CD4-positive, alpha-beta T cell treated with Interleukin-21 for 1 hour (primary cell): Measurements from ENCODE around the gene KLHL36.
A peak's percentile ranks its signal among the peaks of the same experiment; 100 is the strongest.
"Not testable (repeated sequence)": the region's sequence is repeated elsewhere in the genome, so short reads cannot be mapped to it uniquely, and the experiment has no call there.

Experiments used
- DNase-seq: peaks from one replicate; pipeline ENCODE4 v3.0.0-alpha.2; 2020

Gene KLHL36

DNA sequence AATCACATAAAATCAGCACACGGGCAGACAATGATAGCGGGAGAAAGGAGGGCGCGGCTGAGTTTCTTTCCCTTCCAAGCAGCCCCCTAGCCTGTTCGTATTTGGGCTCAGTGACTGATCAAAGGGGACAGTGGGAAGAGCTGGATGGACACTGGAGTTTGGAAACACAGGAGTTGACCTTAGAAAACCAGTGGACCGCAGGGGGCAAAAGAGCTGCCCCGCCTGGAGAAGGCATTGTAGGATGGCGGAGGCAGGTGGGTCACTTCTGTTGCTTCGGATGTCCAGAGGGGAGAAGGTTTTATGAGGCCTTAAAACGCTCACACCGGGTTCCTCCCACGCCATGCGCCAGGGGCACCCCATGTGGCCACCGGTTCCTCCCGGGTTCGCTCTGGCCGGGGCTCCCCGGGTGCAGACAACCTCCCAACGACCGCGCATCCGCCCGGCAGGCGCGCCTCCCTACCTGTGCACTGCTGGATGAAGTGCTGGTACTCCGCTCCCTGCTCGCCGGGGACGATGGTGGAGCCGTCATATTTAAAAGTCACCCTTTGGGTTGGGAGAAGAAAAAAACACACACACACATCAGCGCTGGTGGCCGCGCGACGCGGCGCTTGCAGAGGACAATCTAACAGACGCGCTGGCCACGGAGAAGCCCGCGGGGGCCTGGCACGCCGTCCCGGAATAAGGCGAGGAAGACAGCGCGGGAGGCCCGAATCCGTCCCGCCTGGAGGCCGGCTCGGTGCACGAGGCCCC lies 31.1 kb upstream of the KLHL36 start:
- no peak for DNase-seq

- peak; percentile 95 for DNase-seq
These were observed 30.3 kb upstream of the KLHL36 start, which contains the start of gene COTL1 for GRCh38 chr16:84617791-84618580. Gene COTL1, minus strand, starts transcription at chr16:84618078. Its CDS starts 164 bp downstream, at chr16:84617914.

DNA sequence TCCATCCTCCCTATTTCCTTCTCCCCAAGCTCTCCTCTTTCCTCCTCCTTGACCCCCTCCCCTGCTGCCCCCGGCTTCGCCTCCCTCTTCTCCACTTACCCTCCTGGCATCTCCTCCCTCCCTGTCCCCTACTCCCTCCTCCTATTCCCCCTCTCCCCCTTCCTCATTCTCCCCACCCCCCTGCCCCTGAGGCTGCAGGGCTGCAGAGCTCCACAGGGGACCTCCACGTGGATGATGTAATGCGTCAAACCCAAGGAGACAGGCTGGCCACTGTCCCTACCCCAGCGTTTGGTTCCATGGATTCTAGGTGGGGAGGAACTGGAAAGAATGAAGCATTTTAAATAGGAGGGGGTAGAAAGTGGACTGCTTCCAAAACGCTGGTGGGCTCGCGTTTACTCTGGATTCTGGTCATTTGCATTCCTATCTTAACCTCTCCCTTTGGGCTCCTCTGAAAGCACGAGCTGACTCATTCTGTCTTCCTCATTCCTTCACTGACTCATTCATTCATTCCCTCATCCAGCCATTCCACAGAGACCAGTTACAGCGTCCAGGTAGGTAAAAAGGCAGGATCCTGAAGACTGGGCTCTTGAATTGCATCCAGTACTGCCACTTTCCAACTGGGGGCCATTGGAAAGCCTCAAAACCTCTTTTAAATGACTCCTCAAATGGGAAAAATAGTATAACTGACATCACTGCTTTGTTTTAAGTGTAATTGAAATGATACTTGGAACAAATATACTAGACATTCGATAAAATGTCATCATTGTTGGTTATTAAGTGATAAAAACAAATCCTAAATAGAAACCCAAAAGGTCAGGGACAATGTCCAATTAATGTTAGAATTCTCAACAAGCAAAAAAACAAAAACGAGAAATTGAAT lies 29.5 kb upstream of the KLHL36 start:
- DNase-seq = no peak

- not testable (repeated sequence) for DNase-seq
These were observed 27.4 kb upstream of the KLHL36 start for GRCh38 chr16:84620913-84621312.

DNA sequence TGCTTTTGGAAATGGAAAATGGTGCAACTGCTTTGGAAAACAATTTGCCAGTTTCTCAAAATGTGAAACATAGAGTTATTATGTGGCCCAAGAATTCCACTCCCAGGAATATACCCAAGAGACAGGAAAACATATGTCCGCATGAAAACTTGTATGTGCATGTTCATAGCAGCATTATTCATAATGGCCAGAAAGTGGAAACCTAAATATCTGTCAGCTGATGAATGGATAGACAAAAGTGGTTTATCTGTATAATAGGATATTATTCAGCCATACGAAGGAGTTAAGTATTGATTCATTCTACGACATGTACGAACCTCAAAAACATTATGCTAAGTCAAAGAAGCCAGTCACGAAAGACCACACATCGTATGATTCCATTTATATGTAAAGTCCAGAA lies 22.8 kb upstream of the KLHL36 start:
- DNase-seq = no peak

DNA sequence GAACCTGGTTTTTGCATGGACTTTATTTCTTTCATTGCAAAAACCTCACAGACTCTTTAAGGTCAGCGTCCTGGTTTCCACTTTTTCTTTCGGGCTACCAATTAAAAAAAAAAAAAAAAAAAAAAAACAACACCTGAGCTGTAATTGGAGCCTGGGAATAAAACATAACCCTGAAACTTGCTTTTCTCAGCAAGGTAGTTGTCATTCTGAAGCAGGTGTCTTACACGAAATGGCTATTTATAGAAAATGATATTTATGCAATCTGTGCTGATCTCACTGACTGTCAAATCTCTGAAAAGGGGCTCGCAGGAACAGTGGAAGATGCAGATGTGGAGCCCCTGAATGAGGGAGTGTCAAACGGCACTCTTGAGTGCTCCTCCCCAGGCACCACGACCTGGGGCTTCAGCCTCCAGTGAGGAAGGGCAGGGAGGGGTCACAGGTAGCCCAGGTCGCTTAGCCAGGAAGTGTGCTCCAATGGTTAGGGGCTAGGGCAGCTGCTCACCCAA lies 20.0 kb upstream of the KLHL36 start:
- no peak for DNase-seq

- no peak for DNase-seq
These were observed 18.7 kb upstream of the KLHL36 start for GRCh38 chr16:84629580-84629979.

GRCh38 chr16:84630009-84630408 lies 18.3 kb upstream of the KLHL36 start:
- no peak for DNase-seq

DNA sequence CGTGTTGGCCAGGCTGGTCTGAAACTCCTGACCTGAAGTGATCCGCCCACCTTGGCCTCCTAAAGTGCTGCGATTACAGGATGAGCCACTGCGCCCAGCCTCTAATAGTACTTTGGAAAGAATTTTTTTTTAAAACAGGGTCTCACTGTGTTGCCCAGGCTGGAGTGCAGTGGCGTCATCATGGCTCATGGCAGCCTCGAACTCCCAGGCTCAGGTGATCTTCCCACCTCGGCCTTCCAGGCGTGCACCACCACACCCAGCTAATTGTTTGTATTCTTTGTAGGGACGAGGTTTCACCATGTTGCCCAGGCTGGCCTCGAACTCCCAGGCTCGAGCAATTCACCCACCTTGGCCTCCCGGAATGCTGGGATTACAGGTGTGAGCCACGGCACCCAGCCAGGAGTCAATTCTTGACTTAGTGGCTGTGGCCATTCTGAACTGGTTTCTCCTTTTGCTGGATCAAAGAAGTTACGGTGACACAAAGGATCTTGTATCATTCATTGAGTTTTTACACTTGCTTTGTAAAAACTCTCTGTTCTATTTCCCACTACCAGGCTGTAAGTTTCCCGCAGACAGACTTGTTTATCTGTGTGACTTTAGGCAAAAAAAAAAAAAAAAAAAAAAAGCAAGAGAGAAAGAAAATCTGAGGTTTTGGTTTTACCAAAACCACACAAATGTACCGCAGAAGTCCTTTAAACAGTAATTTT lies 17.7 kb upstream of the KLHL36 start:
- DNase-seq = no peak

DNA sequence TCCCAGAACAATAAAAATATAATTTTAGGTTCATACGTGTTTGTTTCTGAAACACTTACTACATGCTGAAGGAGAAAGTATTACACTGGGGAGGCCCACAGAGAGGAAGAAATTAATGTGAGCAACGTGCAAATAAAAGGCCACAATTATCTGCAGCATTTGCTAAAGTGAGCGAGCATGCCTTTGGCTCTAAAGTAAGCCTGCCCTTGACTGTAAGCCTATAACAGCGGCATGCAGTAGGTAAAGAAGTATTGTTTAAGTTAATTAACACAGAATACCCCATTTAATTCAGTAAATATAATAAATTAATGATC lies 17.2 kb upstream of the KLHL36 start:
- DNase-seq = no peak

DNA sequence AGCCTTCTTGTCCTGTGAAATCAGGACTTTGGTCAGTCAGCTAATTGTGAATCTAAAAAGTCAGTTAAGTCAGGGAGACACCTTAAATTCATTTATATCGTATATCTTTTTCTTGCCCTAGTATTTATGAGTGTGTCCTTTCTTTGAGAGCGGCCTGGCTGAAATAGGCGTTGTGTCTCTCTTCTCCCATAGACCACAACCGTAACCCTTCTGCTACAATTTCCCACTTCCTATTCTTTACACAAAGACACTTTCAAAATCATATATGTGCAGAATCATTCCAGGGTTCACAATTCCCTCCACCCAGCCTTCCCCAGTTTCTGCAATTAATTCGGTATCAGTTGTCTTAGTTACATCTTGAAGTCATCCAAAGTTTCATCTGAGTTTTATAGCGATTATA lies 16.4 kb upstream of the KLHL36 start:
- no peak for DNase-seq

GRCh38 chr16:84632862-84633261 lies 15.4 kb upstream of the KLHL36 start:
- DNase-seq = not testable (repeated sequence)

GRCh38 chr16:84633622-84634021 lies 14.7 kb upstream of the KLHL36 start:
- no peak for DNase-seq

DNA sequence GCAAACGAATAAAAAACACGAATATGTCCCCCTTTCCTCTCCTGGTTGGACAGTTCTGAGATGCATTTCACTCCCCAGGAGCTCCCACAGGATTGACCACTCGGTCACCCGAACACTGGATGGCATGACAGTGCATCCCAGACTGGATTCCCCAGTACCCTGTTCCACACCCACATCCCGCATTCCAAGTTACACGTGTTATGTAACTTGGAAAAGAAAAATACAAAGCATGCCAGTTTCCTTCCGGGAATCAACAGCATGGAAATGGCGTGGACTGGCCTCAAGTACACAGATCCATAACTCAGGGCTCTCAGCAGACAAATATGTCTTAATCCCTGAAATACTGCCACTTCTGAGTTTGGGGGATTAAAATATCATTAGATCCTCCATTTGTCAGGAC lies 12.6 kb upstream of the KLHL36 start:
- DNase-seq = no peak

- DNase-seq = no peak
These were observed 10.6 kb upstream of the KLHL36 start for GRCh38 chr16:84637709-84638108.

DNA sequence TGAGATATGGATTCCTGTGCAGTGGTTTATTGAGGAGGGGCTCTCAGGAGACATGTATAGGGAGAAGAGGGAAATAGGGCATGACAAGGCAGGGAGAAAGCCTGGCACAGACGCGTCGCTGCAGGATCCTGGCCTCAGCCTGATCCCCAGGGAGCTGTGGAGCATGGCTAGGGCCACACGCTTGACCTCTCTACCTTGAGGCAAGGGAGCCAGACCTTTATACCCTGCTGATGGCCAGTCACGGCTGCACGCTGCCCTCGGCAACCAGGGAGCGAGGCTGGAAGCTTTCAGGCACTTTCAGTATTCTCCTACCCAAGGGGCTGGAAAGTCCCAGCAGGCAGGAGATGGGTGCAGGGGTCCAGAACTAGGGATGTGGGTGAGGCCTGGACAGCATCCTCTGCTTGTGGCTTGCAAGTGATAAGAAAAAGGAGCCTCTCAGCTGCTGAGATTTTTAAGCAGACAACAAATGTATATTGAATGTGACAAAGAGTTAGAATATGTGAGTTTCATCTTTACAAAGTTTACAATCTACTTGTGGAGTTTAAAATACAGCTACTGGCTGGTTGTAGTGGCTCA lies 10.0 kb upstream of the KLHL36 start:
- DNase-seq = no peak

- DNase-seq = no peak
These were observed 8.2 kb upstream of the KLHL36 start for GRCh38 chr16:84640145-84640544.

- no peak for DNase-seq
These were observed 6.5 kb upstream of the KLHL36 start for GRCh38 chr16:84641643-84642358.

DNA sequence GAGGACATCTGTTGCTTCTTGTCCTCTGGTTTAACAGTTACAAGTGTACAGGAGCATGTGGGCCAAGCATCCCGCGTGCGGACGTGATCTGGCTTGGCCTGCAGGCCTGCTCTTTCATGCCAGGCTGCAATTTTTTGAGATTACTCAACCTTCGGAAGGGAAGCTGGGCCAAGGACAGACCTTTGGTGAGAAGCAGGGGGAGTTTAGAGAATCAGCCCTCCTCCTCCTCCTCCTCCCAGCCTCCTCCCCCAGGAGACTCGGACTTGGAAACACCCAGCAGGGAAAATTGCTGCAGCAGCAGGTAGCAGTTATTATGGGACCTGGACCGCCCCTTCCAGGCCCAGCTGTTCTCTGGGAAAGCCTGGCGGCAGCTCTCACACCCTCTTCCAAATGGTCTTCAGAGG lies 5.1 kb upstream of the KLHL36 start:
- no peak for DNase-seq

- DNase-seq = no peak
These were observed 4.6 kb upstream of the KLHL36 start for GRCh38 chr16:84643674-84644073.
